Neural progenitor cell (in vitro differentiated cells): Measurements from ENCODE around the gene SELENOO.

Experiments
- EZH2 ChIP-seq: fragments of 200-600 bp; sonication (generic); IDR thresholded peaks from 2 replicates; pipeline ENCODE4 v1.6.1; 2017; ENCODE audit warnings: antibody characterized with exemption, mild to moderate bottlenecking, moderate library complexity
- TF ChIP-seq, protein P1 (sequence below): fragments of 200-600 bp; sonication (generic); IDR thresholded peaks from 2 replicates; pipeline ENCODE4 v1.5.1; 2017; ENCODE audit warnings: antibody characterized with exemption, mild to moderate bottlenecking

DNA sequence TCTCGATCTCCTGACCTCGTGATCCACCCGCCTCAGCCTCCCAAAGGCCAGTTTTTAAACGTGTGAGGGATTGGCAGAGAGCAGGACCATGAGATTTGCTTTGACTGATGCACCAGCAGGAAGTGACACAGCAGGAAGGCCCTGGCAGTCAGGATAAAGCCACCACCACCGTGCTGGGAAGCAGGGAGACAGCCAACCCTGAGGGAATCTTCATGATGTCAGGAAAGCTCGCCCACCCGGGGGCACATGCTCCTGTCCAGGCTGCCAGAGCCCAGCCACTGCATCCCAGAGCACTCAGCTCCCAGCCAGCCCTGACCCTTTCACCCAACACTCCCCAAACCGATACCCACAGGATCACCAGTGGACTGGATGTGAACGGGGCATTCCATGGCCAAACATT, 37.9 kb downstream of the SELENOO start:
- TF ChIP-seq EZH2 = no peak
- TF ChIP-seq, protein P1, sequence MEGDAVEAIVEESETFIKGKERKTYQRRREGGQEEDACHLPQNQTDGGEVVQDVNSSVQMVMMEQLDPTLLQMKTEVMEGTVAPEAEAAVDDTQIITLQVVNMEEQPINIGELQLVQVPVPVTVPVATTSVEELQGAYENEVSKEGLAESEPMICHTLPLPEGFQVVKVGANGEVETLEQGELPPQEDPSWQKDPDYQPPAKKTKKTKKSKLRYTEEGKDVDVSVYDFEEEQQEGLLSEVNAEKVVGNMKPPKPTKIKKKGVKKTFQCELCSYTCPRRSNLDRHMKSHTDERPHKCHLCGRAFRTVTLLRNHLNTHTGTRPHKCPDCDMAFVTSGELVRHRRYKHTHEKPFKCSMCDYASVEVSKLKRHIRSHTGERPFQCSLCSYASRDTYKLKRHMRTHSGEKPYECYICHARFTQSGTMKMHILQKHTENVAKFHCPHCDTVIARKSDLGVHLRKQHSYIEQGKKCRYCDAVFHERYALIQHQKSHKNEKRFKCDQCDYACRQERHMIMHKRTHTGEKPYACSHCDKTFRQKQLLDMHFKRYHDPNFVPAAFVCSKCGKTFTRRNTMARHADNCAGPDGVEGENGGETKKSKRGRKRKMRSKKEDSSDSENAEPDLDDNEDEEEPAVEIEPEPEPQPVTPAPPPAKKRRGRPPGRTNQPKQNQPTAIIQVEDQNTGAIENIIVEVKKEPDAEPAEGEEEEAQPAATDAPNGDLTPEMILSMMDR = no peak
